Body of pancreas (tissue), 4 donors: ENCODE results near the gene RNPEP.
A peak's percentile ranks its signal among the peaks of the same experiment; 100 is the strongest.

Source experiments
- CTCF ChIP-seq, 7 experiments: fragments of 450-650 bp in 4 of 7; fragments of 200-600 bp in 3 of 7; sonication (generic) in 3 of 7; IDR thresholded peaks; one replicate each; pipeline ENCODE4 v1.5.1; 2016 to 2019; ENCODE audit warnings: antibody characterized with exemption in 7 of 7
- POLR2A ChIP-seq, 3 donors: fragments of 450-650 bp; IDR thresholded peaks; one replicate each; pipeline ENCODE4 v1.6.1; 2016; ENCODE audit warnings: antibody characterized with exemption in 3 of 3, mild to moderate bottlenecking in 2 of 3

GRCh38 chr1:202005958-202006357, 23.5 kb downstream of the RNPEP start:
- TF ChIP-seq CTCF (IDR thresholded peaks at IDR 0.05): peak in 6 of 7 experiments; percentile 13 to 71 (median 63)
- TF ChIP-seq POLR2A (IDR thresholded peaks at IDR 0.05): no peak
